T-helper 17 cell (primary cell): ENCODE results near the gene TMEM184B. TPM values are rescaled to one million over a fixed set of nuclear protein-coding genes. Genes with fewer than 3 reads are reported as not detected.
"Not testable (repeated sequence)": the region's sequence is repeated elsewhere in the genome, so short reads cannot be mapped to it uniquely, and the experiment has no call there.

Experiments
- ATAC-seq: fragments of 150-1000 bp; cut with Tn5 transposase; 2 replicates; pipeline ENCODE4 v1.10.0; 2021; ENCODE audit warnings: mild to moderate bottlenecking, moderate library complexity
- DNase-seq, 3 donors: peaks; one replicate each; pipeline versions ENCODE4 v3.0.0 to v3.0.0-alpha.2; 2020 to 2021
- H3K9me3 ChIP-seq: one replicate; pipeline ENCODE4 v1.7.0; 2013; ENCODE audit warnings: low read length, mild to moderate bottlenecking; ENCODE audit not compliant: control insufficient read depth, poor library complexity, severe bottlenecking
- H3K27ac Mint-ChIP-seq: one replicate; pipeline ENCODE4 v1.8.0; 2022; ENCODE audit warnings: mild to moderate bottlenecking, moderate library complexity, mixed read lengths
- H3K27me3 Mint-ChIP-seq: one replicate; pipeline ENCODE4 v1.8.0; 2022; ENCODE audit warnings: mixed read lengths
- H3K36me3 Mint-ChIP-seq: one replicate; pipeline ENCODE4 v1.8.0; 2022; ENCODE audit warnings: low read depth, mixed read lengths
- H3K4me1 Mint-ChIP-seq: one replicate; pipeline ENCODE4 v1.8.0; 2022; ENCODE audit warnings: mild to moderate bottlenecking, mixed read lengths
- H3K4me3 Mint-ChIP-seq: one replicate; pipeline ENCODE4 v1.8.0; 2022; ENCODE audit warnings: mild to moderate bottlenecking, moderate library complexity, mixed read lengths
- total RNA-seq, 4 donors: library from RNA in 2 of 4; stranded (reverse) in 2 of 4; gene quantifications; one replicate each; pipeline ENCODE4 v1.2.3 and lab custom pipeline; 2022 to 2026

Gene TMEM184B
- total RNA-seq, 2 donors from 2014 or later: 53.3 TPM

DNA sequence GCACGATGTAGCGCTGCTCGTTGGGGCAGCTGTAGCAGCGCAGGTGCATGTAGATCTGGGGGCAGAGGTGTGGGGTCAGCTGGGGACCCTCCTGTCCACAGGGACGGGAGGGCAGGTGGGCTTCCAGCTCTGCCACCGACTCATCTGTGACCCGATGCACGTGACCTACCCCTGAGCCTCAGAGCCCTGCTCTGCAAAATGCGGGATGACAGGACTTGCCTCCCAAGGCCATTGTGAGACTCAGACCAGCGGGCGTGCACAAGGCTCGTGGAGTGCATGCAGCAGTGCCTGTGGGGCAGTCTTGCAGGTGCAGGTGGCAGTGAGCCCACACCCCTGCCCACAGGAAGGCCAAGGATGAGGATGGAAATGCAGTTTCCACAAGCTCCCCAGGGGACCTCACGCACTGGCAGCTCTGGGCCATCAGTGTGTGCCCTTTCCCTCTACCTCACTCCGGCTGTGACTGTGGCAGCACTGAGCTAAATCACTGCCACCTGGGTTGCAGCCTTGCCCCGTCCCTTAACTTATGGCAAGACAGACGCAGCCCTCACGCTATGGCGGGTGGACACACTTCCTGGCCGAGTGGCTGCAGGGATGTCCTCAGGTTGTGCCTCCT lies 26.7 kb downstream of the TMEM184B start:
- H3K9me3 ChIP-seq: no peaks in the 10 kb centered on the region
- H3K4me1 Mint-ChIP-seq: peaks cover 3% of the 10 kb centered on the region
- H3K27ac Mint-ChIP-seq: no peak overlapping the region
- H3K4me3 Mint-ChIP-seq: no peak overlapping the region
- no peak for ATAC-seq
- DNase-seq: no peak
- H3K27me3 Mint-ChIP-seq: no peaks in the 10 kb centered on the region
- H3K36me3 Mint-ChIP-seq: no peaks in the 10 kb centered on the region

DNA sequence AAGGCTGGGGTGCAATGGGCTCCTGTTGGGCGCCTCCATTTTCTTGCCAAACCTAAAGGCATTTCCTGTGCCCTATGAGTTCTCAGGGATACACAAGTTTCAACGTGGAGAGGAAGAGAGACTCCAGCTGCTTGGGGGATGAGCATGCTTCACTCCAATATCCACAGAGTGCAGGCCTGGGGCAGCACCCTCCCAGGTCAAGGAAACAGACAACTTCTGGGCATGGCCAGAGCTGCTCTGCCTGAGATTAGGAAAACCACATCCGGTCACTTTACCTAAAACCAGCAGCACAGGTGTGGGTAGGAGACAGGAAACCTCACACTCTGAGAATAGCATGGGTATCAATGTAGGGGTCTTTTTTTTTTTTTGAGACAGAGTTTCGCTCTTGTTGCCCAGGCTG lies 28.7 kb downstream of the TMEM184B start:
- peaks cover 14% of the 10 kb centered on the region for H3K4me1 Mint-ChIP-seq
- DNase-seq (no peak), ATAC-seq (no peak)
- no peak overlapping the region for H3K4me3 Mint-ChIP-seq
- no peak overlapping the region for H3K27ac Mint-ChIP-seq
- no peaks in the 10 kb centered on the region for H3K27me3 Mint-ChIP-seq
- H3K9me3 ChIP-seq: no peaks in the 10 kb centered on the region
- peaks cover 3% of the 10 kb centered on the region for H3K36me3 Mint-ChIP-seq

DNA sequence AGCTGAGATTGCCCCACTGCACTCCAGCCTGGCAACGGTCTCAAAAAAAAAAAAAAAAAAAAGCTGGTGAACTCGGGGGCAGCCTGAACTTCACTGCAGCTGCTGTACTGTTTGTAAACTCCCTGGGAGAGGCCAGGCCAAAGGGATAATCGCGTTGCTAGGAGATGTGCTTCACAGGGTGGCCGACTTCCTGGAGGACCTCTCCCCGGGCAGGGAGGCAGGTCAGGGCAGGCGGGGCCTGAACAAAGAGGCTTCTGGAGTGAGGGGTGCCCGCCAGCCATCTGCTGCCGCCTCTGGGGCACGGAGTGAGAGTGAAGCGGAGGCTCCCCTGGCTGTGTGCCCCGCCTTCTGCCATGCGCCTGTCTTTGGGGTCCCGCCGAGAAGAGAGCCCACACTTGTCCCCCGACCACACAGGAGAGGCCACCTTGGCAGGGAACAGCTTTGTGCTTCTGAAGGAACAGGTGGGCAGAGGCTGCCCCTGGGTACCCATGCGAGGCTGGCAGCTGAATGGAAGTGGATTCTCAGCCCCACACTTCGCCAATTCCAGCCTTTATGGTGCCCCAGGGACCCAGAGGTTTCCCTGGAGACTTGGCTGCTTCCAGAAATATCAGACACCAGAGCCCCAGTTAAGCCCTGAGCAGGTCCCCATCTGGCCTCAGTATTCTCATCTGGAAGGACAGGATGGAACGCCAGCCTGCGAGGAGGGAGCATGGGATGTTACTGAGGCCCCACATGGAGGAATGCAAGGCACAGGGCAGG lies 29.6 kb downstream of the TMEM184B start:
- Mint-ChIP-seq H3K4me3 (no peak overlapping the region), H3K27ac (no peak overlapping the region), H3K36me3 (peaks cover 3% of the 10 kb centered on the region), H3K4me1 (peaks cover 11% of the 10 kb centered on the region), H3K27me3 (no peaks in the 10 kb centered on the region)
- ATAC-seq (no peak), DNase-seq (no peak)
- no peaks in the 10 kb centered on the region for H3K9me3 ChIP-seq

DNA sequence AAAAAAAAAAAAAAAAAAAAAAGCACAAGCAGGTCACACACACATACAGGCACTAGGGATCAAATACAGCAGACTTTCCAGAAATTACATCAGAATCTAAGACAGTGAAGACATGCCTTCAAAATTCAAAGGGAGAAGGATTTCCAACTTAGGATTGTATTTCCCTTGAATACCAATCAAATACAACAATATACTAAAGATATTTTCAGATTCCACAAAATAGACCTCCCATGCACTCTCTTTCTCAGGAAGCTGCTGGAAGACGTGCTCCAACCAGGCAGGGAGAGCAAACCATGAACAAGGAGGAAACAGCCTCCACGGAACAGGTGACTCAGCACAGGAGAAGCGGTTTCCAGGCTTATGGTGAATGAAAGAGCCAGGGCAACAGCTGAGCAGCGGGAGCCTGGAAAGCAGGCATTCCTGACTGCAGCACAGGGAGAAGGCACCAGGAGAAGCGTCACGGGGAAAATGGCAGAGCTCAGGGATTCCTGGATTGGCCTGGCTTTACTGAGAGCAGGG lies 32.0 kb downstream of the TMEM184B start:
- no peak for DNase-seq
- H3K27ac Mint-ChIP-seq: peak overlapping the region; percentile 51
- no peaks in the 10 kb centered on the region for H3K27me3 Mint-ChIP-seq
- peaks cover 3% of the 10 kb centered on the region for H3K36me3 Mint-ChIP-seq
- no peak for ATAC-seq
- no peak overlapping the region for H3K4me3 Mint-ChIP-seq
- no peaks in the 10 kb centered on the region for H3K9me3 ChIP-seq
- peaks cover 11% of the 10 kb centered on the region for H3K4me1 Mint-ChIP-seq

DNA sequence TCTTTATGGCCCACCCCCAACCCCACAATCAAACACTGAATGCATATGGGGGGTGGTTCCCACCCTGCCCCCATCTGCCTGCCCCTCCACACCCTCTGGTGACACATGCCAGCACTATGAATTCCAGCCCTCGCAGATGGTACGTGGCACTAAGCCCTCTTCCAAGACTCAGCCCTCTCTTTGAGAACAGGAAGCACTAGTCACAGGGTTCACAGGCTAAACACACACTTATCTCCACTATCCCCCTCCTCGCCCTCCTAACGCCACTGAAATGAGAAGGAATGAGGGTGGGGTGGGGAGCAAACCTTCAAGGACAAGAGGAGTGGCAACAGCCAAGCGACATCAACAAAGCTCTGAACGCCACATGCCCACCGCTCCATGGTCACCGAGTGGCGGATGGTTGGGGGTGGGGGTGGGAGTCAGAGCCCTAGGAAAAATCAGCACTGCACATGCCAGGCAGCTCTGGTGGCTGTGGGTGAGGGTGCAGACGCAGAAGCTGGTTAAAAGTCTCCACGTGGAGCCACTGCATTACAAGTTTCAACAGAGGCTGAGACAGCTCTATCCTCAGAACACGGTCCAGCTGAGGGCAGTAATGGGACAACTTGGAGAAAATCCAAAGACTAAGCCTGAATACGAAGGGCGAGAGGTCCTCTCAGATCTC lies 33.6 kb downstream of the TMEM184B start:
- DNase-seq (no peak), ATAC-seq (no peak)
- Mint-ChIP-seq H3K4me3 (no peak overlapping the region), H3K27ac (no peak overlapping the region), H3K4me1 (peaks cover 11% of the 10 kb centered on the region), H3K36me3 (peaks cover 3% of the 10 kb centered on the region), H3K27me3 (no peaks in the 10 kb centered on the region)
- H3K9me3 ChIP-seq: no peaks in the 10 kb centered on the region

DNA sequence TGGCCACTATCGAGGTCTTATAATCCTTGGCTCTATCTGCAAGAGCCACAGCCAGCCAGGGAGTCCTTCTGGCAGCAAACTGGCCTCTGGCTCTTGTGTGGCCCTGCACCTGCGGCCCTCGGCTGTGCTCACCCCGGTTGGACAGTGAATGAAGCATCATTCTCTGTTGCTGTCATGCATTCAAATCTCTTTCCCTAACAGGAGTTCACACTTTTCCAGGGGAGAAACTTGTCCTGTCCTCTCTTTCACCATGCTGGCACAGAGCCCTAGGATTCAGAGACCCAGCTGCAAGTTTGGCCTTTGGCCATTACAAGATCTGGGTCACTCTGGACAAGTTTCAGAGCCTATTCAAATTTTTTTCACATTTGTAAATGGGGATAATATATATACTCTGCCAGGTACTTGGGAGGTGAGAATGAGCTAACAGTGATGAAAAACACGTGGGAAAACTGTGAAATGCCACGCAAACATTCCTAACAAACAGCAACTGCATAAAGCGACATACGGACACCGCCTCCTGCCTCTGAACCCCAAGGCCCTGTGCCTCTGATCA lies 34.2 kb downstream of the TMEM184B start:
- H3K27ac Mint-ChIP-seq: no peak overlapping the region
- ATAC-seq: no peak

GRCh38 chr22:38236786-38237185 lies 36.0 kb downstream of the TMEM184B start:
- Mint-ChIP-seq H3K27me3 (no peaks in the 10 kb centered on the region), H3K27ac (no peak overlapping the region), H3K36me3 (peaks cover 3% of the 10 kb centered on the region)

More for the DNA sequence above, 34.2 kb downstream of the TMEM184B start:
- H3K36me3 Mint-ChIP-seq: peaks cover 3% of the 10 kb centered on the region
- no peak overlapping the region for H3K4me3 Mint-ChIP-seq
- H3K4me1 Mint-ChIP-seq: peaks cover 11% of the 10 kb centered on the region
- H3K27me3 Mint-ChIP-seq: no peaks in the 10 kb centered on the region
- DNase-seq: no peak
- H3K9me3 ChIP-seq: no peaks in the 10 kb centered on the region

GRCh38 chr22:38235240-38235850 lies 37.5 kb downstream of the TMEM184B start:
- Mint-ChIP-seq H3K4me1 (peaks cover 9% of the 10 kb centered on the region), H3K27ac (no peak overlapping the region), H3K36me3 (peaks cover 3% of the 10 kb centered on the region), H3K27me3 (no peaks in the 10 kb centered on the region), H3K4me3 (no peak overlapping the region)
- ATAC-seq: no peak
- DNase-seq: no peak
- H3K9me3 ChIP-seq: no peaks in the 10 kb centered on the region

More at GRCh38 chr22:38236786-38237185, 36.0 kb downstream of the TMEM184B start:
- peaks cover 11% of the 10 kb centered on the region for H3K4me1 Mint-ChIP-seq
- H3K9me3 ChIP-seq: no peaks in the 10 kb centered on the region
- no peak overlapping the region for H3K4me3 Mint-ChIP-seq
- ATAC-seq (no peak), DNase-seq (no peak)

DNA sequence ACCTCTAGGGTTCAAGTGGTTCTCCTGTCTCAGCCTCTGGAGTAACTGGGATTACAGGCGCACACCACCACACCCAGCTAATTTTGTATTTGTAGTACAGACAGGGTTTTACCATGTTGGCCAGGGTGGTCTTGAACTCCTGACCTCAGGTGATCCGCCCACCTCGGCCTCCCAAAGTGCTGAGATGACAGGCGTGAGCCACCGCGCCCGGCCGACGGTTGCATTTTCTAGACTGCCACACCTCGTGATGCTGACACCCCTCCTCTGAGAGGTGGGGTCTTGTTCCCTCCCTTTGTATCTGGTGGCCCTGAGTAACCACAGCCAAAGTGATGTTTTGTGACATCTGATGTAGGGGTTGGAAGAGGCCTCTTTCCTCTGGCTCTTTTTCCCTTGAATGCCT lies 39.0 kb downstream of the TMEM184B start:
- not testable (repeated sequence) for H3K4me3 Mint-ChIP-seq, H3K36me3 Mint-ChIP-seq, H3K27ac Mint-ChIP-seq, DNase-seq, H3K9me3 ChIP-seq, H3K27me3 Mint-ChIP-seq, ATAC-seq
- H3K4me1 Mint-ChIP-seq: peaks cover 11% of the 10 kb centered on the region

GRCh38 chr22:38233427-38233826 lies 39.4 kb downstream of the TMEM184B start:
- ATAC-seq: no peak

GRCh38 chr22:38232196-38232595 lies 40.6 kb downstream of the TMEM184B start:
- H3K9me3 ChIP-seq: no peaks in the 10 kb centered on the region
- peaks cover 15% of the 10 kb centered on the region for H3K4me1 Mint-ChIP-seq
- DNase-seq (no peak), ATAC-seq (no peak)
- no peaks in the 10 kb centered on the region for H3K27me3 Mint-ChIP-seq
- no peak overlapping the region for H3K4me3 Mint-ChIP-seq
- no peak overlapping the region for H3K27ac Mint-ChIP-seq
- H3K36me3 Mint-ChIP-seq: no peaks in the 10 kb centered on the region

More at GRCh38 chr22:38233427-38233826, 39.4 kb downstream of the TMEM184B start:
- no peak overlapping the region for H3K4me3 Mint-ChIP-seq
- H3K9me3 ChIP-seq: no peaks in the 10 kb centered on the region
- no peaks in the 10 kb centered on the region for H3K27me3 Mint-ChIP-seq
- no peaks in the 10 kb centered on the region for H3K36me3 Mint-ChIP-seq
- no peak overlapping the region for H3K27ac Mint-ChIP-seq
- DNase-seq: no peak
- H3K4me1 Mint-ChIP-seq: peaks cover 15% of the 10 kb centered on the region

DNA sequence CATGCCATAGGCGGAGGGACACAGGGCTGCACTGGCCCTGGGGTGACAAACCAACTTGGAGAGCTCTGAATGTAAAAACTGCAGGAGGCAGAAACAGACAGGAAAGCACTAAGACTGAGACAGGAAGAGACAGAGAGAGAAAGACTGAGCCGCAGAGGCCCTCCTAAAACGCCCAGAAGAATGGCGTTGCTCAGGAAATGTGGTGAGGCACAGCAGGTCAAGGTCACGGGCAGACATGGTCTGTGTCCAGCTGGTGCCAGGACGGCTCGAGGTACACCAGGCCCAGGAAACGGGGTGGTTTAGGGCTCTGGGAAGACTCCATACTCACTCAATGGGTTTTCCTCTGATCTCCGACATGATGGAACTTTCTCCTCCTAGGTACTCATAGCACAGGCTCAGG lies 41.9 kb downstream of the TMEM184B start:
- H3K9me3 ChIP-seq: no peaks in the 10 kb centered on the region
- DNase-seq (no peak), ATAC-seq (no peak)
- Mint-ChIP-seq H3K27me3 (no peaks in the 10 kb centered on the region), H3K27ac (peak overlapping the region; percentile 47), H3K4me1 (peaks cover 15% of the 10 kb centered on the region), H3K4me3 (no peak overlapping the region), H3K36me3 (no peaks in the 10 kb centered on the region)
